SK-N-MC (cell line): Measurements from ENCODE around the gene PVRIG.

ENCODE experiments used
- EZH2 ChIP-seq: fragments of 200-600 bp; sonication (generic); IDR thresholded peaks from one replicate; pipeline ENCODE4 v1.6.1; 2017; ENCODE audit warnings: antibody characterized with exemption
- FOXP2 ChIP-seq: optimal IDR thresholded peaks from 2 replicates; pipeline ENCODE3; 2011; ENCODE audit warnings: mild to moderate bottlenecking, moderate library complexity; ENCODE audit not compliant: insufficient read depth; ENCODE audit errors: extremely low read length, control extremely low read depth
- POLR2AphosphoS5 ChIP-seq: IDR thresholded peaks from 2 replicates; pipeline ENCODE4 v1.6.1; 2012; ENCODE audit warnings: mild to moderate bottlenecking, low read depth, low read length, borderline replicate concordance

DNA sequence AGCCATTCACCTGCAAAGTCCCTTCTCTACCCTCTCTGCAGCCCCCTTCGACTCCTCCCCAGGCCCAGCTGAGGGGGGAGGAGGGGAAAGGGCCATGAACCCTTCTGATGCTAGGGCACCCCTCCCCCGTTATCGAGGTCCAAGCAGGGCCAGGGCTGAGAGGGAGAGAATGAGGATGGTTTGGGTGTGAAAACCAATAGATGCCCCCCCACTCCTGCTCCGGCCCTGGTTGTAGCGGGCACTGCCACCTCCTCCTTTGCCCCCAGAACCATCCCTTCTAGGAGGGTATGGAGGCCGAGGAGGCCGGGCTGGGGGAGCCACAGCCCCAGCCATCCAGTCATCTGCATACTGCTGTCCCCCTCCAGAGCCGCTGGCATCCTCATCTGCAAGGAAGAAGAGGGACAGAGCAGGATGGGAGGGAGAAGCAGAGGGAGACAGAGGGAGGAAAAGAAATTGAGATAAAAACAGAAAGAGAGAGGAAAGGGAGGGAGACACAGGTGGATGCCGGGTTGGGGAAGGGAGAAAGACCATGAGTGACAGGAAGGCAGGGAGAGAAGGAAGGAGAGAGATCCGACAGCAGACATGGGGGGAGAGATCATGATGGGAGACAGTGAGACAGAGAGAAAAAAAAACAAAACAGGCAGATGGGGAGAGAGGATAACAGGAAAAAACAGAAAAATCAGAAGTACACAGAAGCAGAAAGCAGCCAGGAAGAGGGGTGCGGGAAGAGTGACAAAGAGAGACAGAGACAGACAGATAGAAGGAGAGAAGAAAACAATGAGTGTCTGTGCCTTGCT is 49.5 kb upstream of the PVRIG start:
- TF ChIP-seq EZH2 (no peak), POLR2AphosphoS5 (no peak), FOXP2 (no peak)
